Spleen (tissue), 7 donors: Measurements from ENCODE around the gene SPACA6.

Source experiments
- CTCF ChIP-seq, 11 experiments: fragments of 200-600 bp in 7 of 11; fragments of 450-650 bp in 4 of 11; sonication (generic) in 4 of 11; IDR thresholded peaks in 8 of 11; conservative IDR thresholded peaks in 3 of 11; 1 replicate in 7 of 11; 2 replicates in 4 of 11; pipeline versions ENCODE4 v1.4.0 to v1.8.0; 2016 to 2021; ENCODE audit warnings: antibody characterized with exemption in 11 of 11, inconsistent platforms in 4 of 11, mild to moderate bottlenecking in 1 of 11
- POLR2AphosphoS5 ChIP-seq, 3 donors: sonication (generic); formaldehyde crosslinking; IDR thresholded peaks; one replicate each; pipeline ENCODE4 v1.5.1; 2017; ENCODE audit warnings: antibody characterized with exemption in 3 of 3
- donor health status: DM: no; HTN: no; CAD: no; lungs with moderate emphysema.
- donor health status: DM: no; HTN: no; CAD: no.
- donor health status: DM: no; HTN: no; CAD: no.

- no peak for TF ChIP-seq POLR2AphosphoS5 (IDR thresholded peaks at IDR 0.05)
- TF ChIP-seq CTCF (IDR thresholded peaks at IDR 0.05 in 8 of 11, conservative IDR thresholded peaks at IDR 0.05 in 3 of 11) = no peak
Measured at GRCh38 chr19:51706296-51706695, 13.2 kb downstream of the SPACA6 start.
